ENCODE measurements around the gene IL26. TPM values are rescaled to one million over a fixed set of nuclear protein-coding genes. Genes with fewer than 3 reads are reported as not detected.

The IL26 gene
- polyA plus RNA-seq, 1 donor from 2014 or later: not detected

DNA sequence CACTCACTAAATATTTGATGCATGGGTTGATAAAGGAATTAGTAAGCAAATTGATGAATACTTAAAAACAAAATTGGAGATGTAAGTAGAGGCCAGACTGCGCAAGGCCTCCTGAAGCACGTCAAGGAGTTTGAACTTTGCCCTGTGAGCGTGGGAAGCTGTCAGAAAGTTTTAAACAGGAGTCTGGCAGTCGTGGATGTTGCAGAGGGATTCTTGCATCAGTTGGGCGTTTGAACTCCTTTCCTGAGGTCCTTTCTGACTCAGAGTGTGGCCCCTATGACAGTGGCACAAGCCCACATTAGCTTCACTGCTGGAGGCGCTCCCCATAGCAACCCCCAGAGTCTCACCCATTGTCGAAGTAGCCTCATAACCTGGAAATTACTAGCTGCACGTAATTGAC, 45.7 kb upstream of the IL26 start:
- Histone ChIP-seq H3K9me3 (ENCODE audit: low read length) (no peaks in the 10 kb centered on the region), H2AFZ (ENCODE audit: low read depth, low read length) (no peak overlapping the region), H3K4me2 (ENCODE audit: low read length) (no peak overlapping the region), H3K4me3 (ENCODE audit: low read length) (no peak overlapping the region), H4K20me1 (ENCODE audit: insufficient read depth) (no peaks in the 10 kb centered on the region), H3K9me2 (ENCODE audit: insufficient read depth, low read length) (no peaks in the 10 kb centered on the region), H3F3A (ENCODE audit: insufficient read depth, low read length, poor library complexity, severe bottlenecking) (no peaks in the 10 kb centered on the region), H3K27ac (ENCODE audit: low read length) (no peak overlapping the region), H3K79me2 (replicated peaks; ENCODE audit: insufficient read depth, low read length) (no peaks in the 10 kb centered on the region), H3K36me3 (ENCODE audit: insufficient read depth, low read length) (no peaks in the 10 kb centered on the region), H3K9ac (ENCODE audit: low read length) (no peak overlapping the region), H3K27me3 (ENCODE audit: insufficient read depth, low read depth, low read length) (no peaks in the 10 kb centered on the region)
- no peak for TF ChIP-seq EP300 (conservative IDR thresholded peaks at IDR 0.05; ENCODE audit: poor library complexity, severe bottlenecking)
- TF ChIP-seq MXI1 (conservative IDR thresholded peaks at IDR 0.05; ENCODE audit: poor library complexity, severe bottlenecking): no peak
- TF ChIP-seq TAF1 (IDR thresholded peaks at IDR 0.05; ENCODE audit: low read depth): no peak
- no peak for TF ChIP-seq RAD21 (conservative IDR thresholded peaks at IDR 0.05)
- TF ChIP-seq, protein P1, sequence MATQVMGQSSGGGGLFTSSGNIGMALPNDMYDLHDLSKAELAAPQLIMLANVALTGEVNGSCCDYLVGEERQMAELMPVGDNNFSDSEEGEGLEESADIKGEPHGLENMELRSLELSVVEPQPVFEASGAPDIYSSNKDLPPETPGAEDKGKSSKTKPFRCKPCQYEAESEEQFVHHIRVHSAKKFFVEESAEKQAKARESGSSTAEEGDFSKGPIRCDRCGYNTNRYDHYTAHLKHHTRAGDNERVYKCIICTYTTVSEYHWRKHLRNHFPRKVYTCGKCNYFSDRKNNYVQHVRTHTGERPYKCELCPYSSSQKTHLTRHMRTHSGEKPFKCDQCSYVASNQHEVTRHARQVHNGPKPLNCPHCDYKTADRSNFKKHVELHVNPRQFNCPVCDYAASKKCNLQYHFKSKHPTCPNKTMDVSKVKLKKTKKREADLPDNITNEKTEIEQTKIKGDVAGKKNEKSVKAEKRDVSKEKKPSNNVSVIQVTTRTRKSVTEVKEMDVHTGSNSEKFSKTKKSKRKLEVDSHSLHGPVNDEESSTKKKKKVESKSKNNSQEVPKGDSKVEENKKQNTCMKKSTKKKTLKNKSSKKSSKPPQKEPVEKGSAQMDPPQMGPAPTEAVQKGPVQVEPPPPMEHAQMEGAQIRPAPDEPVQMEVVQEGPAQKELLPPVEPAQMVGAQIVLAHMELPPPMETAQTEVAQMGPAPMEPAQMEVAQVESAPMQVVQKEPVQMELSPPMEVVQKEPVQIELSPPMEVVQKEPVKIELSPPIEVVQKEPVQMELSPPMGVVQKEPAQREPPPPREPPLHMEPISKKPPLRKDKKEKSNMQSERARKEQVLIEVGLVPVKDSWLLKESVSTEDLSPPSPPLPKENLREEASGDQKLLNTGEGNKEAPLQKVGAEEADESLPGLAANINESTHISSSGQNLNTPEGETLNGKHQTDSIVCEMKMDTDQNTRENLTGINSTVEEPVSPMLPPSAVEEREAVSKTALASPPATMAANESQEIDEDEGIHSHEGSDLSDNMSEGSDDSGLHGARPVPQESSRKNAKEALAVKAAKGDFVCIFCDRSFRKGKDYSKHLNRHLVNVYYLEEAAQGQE (IDR thresholded peaks at IDR 0.05; ENCODE audit: borderline replicate concordance): no peak
- no peak for TF ChIP-seq POLR2AphosphoS5 (IDR thresholded peaks at IDR 0.05)
- TF ChIP-seq SMC3 (conservative IDR thresholded peaks at IDR 0.05; ENCODE audit: poor library complexity): no peak
- TF ChIP-seq, protein P2, sequence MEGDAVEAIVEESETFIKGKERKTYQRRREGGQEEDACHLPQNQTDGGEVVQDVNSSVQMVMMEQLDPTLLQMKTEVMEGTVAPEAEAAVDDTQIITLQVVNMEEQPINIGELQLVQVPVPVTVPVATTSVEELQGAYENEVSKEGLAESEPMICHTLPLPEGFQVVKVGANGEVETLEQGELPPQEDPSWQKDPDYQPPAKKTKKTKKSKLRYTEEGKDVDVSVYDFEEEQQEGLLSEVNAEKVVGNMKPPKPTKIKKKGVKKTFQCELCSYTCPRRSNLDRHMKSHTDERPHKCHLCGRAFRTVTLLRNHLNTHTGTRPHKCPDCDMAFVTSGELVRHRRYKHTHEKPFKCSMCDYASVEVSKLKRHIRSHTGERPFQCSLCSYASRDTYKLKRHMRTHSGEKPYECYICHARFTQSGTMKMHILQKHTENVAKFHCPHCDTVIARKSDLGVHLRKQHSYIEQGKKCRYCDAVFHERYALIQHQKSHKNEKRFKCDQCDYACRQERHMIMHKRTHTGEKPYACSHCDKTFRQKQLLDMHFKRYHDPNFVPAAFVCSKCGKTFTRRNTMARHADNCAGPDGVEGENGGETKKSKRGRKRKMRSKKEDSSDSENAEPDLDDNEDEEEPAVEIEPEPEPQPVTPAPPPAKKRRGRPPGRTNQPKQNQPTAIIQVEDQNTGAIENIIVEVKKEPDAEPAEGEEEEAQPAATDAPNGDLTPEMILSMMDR (IDR thresholded peaks at IDR 0.05; ENCODE audit: poor library complexity, severe bottlenecking): no peak
- no peak for TF ChIP-seq EZH2 (IDR thresholded peaks at IDR 0.05; ENCODE audit: borderline replicate concordance, insufficient read depth, low read length, poor library complexity, severe bottlenecking)

DNA sequence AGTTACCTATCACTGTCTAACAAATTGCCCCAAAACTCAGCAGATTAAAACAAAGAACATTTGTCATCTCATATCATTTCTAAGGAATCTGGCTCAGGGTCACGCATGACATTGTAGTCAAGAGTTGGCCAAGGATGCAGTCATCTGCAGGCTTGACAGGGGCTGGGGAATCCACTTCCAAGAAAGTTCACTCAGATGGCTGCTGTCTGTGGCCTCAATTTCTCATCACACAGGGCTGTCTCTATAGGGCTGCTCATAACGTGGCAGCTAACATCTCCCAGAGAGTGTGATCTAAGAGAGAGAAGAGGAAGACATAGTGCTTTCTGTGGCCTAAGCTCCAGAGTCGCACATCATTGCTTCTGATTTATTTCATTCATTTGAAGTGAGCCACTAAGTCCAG, 44.7 kb upstream of the IL26 start:
- H3K4me3 ChIP-seq (ENCODE audit: low read length): no peak overlapping the region
- H3K27me3 ChIP-seq (ENCODE audit: insufficient read depth, low read depth, low read length): no peaks in the 10 kb centered on the region
- H3K4me2 ChIP-seq (ENCODE audit: low read length): no peak overlapping the region
- no peaks in the 10 kb centered on the region for H3K79me2 ChIP-seq (replicated peaks; ENCODE audit: insufficient read depth, low read length)
- H3K36me3 ChIP-seq (ENCODE audit: insufficient read depth, low read length): no peaks in the 10 kb centered on the region
- H3K27ac ChIP-seq (ENCODE audit: low read length): no peak overlapping the region
- H3K9ac ChIP-seq (ENCODE audit: low read length): no peak overlapping the region
- TF ChIP-seq, protein P2 (IDR thresholded peaks at IDR 0.05; ENCODE audit: poor library complexity, severe bottlenecking): no peak
- TF ChIP-seq RAD21 (conservative IDR thresholded peaks at IDR 0.05): no peak
- TF ChIP-seq TAF1 (IDR thresholded peaks at IDR 0.05; ENCODE audit: low read depth): no peak
- TF ChIP-seq EP300 (conservative IDR thresholded peaks at IDR 0.05; ENCODE audit: poor library complexity, severe bottlenecking): no peak
- no peak for TF ChIP-seq SMC3 (conservative IDR thresholded peaks at IDR 0.05; ENCODE audit: poor library complexity)
- TF ChIP-seq, protein P1 (IDR thresholded peaks at IDR 0.05; ENCODE audit: borderline replicate concordance): no peak
- no peak overlapping the region for H2AFZ ChIP-seq (ENCODE audit: low read depth, low read length)
- H3K9me3 ChIP-seq (ENCODE audit: low read length): no peaks in the 10 kb centered on the region
- H4K20me1 ChIP-seq (ENCODE audit: insufficient read depth): no peaks in the 10 kb centered on the region
- H3K9me2 ChIP-seq (ENCODE audit: insufficient read depth, low read length): no peaks in the 10 kb centered on the region
- H3F3A ChIP-seq (ENCODE audit: insufficient read depth, low read length, poor library complexity, severe bottlenecking): no peaks in the 10 kb centered on the region

Measured in neural cell (in vitro differentiated cells).